ENCODE data around the gene OR2V2.

Gene OR2V2

GRCh38 chr5:181192337-181193046 is 45.1 kb downstream of the OR2V2 start:
- DNase-seq: no peak

- no peak for DNase-seq
Observed at GRCh38 chr5:181193656-181194055, 46.3 kb downstream of the OR2V2 start.

- no peak for DNase-seq
Observed at GRCh38 chr5:181194489-181195248, 47.3 kb downstream of the OR2V2 start.

GRCh38 chr5:181195249-181195761 is 47.9 kb downstream of the OR2V2 start:
- no peak for DNase-seq

- DNase-seq: no peak
Observed at GRCh38 chr5:181197326-181197951, 50.1 kb downstream of the OR2V2 start.

GRCh38 chr5:181198106-181198685 is 50.8 kb downstream of the OR2V2 start:
- DNase-seq: no peak

GRCh38 chr5:181198905-181199519 is 51.6 kb downstream of the OR2V2 start:
- no peak for DNase-seq

GRCh38 chr5:181199881-181200638 is 52.7 kb downstream of the OR2V2 start:
- DNase-seq: no peak

- no peak for DNase-seq
Observed at GRCh38 chr5:181200816-181201215, 53.4 kb downstream of the OR2V2 start.

GRCh38 chr5:181203093-181203711 is 55.8 kb downstream of the OR2V2 start:
- no peak for DNase-seq

GRCh38 chr5:181203777-181204112 is 56.4 kb downstream of the OR2V2 start:
- DNase-seq: no peak

- DNase-seq: no peak
Observed at GRCh38 chr5:181204113-181204825, 56.9 kb downstream of the OR2V2 start.

GRCh38 chr5:181204826-181205760 is 57.7 kb downstream of the OR2V2 start, which contains the start of gene TRIM7:
TRIM7 (minus strand) TSS chr5:181205196; CDS start chr5:181205110, 86 bp downstream.
- no peak for DNase-seq

GRCh38 chr5:181205761-181206649 is 58.6 kb downstream of the OR2V2 start:
- no peak for DNase-seq

- DNase-seq: no peak
Observed at GRCh38 chr5:181207214-181207959, 60.0 kb downstream of the OR2V2 start.

GRCh38 chr5:181207960-181208253 is 60.5 kb downstream of the OR2V2 start:
- no peak for DNase-seq
